HEK293T (cell line): Measurements from ENCODE around the gene ABHD12B.

Experiments used
- CTCF ChIA-PET: fragments of 350-600 bp; formaldehyde crosslinking; extraction: SDS; loops from one replicate; lab custom pipeline; 2021; ENCODE audit warnings: antibody characterized with exemption, inconsistent platforms; lab: Yijun Ruan, JAX
- POLR2A ChIA-PET: fragments of 350-600 bp; formaldehyde crosslinking; extraction: SDS; loops from one replicate; lab custom pipeline; 2020; ENCODE audit warnings: antibody characterized with exemption, inconsistent platforms; lab: Yijun Ruan, JAX
- DNase-seq: peaks from one replicate; pipeline ENCODE4 v3.0.0; 2012; ENCODE audit warnings: mixed read lengths; ENCODE audit errors: extremely low spot score
- ARNT ChIP-seq: fragments of 450-650 bp; IDR thresholded peaks from 2 replicates; pipeline ENCODE4 v1.6.1; 2017; ENCODE audit warnings: mild to moderate bottlenecking
- BHLHE40 ChIP-seq: fragments of 450-650 bp; IDR thresholded peaks from 2 replicates; pipeline ENCODE4 v1.6.1; 2016; ENCODE audit warnings: mild to moderate bottlenecking, moderate library complexity, borderline replicate concordance
- CTBP1 ChIP-seq: fragments of 450-650 bp; IDR thresholded peaks from 2 replicates; pipeline ENCODE4 v1.6.1; 2016; ENCODE audit warnings: borderline replicate concordance
- ELF4 ChIP-seq: fragments of 450-650 bp; IDR thresholded peaks from 2 replicates; pipeline ENCODE4 v1.6.1; 2017; ENCODE audit warnings: antibody characterized with exemption
- FOXA1 ChIP-seq: fragments of 450-650 bp; IDR thresholded peaks from 2 replicates; pipeline ENCODE4 v1.6.1; 2016; ENCODE audit warnings: mild to moderate bottlenecking
- FOXK2 ChIP-seq: fragments of 450-650 bp; IDR thresholded peaks from 2 replicates; pipeline ENCODE4 v1.6.1; 2016; ENCODE audit warnings: mild to moderate bottlenecking
- FOXM1 ChIP-seq: fragments of 450-650 bp; IDR thresholded peaks from 2 replicates; pipeline ENCODE4 v1.6.1; 2017; ENCODE audit warnings: mild to moderate bottlenecking, borderline replicate concordance
- HDGF ChIP-seq: fragments of 450-650 bp; IDR thresholded peaks from 2 replicates; pipeline ENCODE4 v1.6.1; 2017; ENCODE audit warnings: antibody characterized with exemption, borderline replicate concordance
- L3MBTL2 ChIP-seq: fragments of 450-650 bp; conservative IDR thresholded peaks from 2 replicates; pipeline ENCODE4 v1.6.1; 2016; ENCODE audit warnings: mild to moderate bottlenecking
- LEF1 ChIP-seq: fragments of 450-650 bp; IDR thresholded peaks from 2 replicates; pipeline ENCODE4 v1.6.1; 2017; ENCODE audit warnings: mild to moderate bottlenecking, borderline replicate concordance
- NFRKB ChIP-seq: fragments of 450-650 bp; IDR thresholded peaks from 2 replicates; pipeline ENCODE4 v1.6.1; 2016; ENCODE audit warnings: mild to moderate bottlenecking, moderate library complexity
- PKNOX1 ChIP-seq: fragments of 450-650 bp; IDR thresholded peaks from 2 replicates; pipeline ENCODE4 v1.6.1; 2016
- SP1 ChIP-seq: fragments of 450-650 bp; IDR thresholded peaks from 2 replicates; pipeline ENCODE4 v1.6.1; 2017
- SUZ12 ChIP-seq: fragments of 450-650 bp; IDR thresholded peaks from 2 replicates; pipeline ENCODE4 v1.6.1; 2016; ENCODE audit warnings: mild to moderate bottlenecking
- TARDBP ChIP-seq: fragments of 450-650 bp; IDR thresholded peaks from 2 replicates; pipeline ENCODE4 v1.6.1; 2016
- ZNF384 ChIP-seq: fragments of 450-650 bp; IDR thresholded peaks from 2 replicates; pipeline ENCODE4 v1.6.1; 2016

The ABHD12B gene

GRCh38 chr14:50837271-50837670 is 34.6 kb upstream of the ABHD12B start:
- TF ChIP-seq TARDBP (no peak), LEF1 (no peak), NFRKB (no peak), FOXA1 (no peak), ELF4 (no peak), SUZ12 (no peak)
- no peak for DNase-seq
- POLR2A ChIA-PET = no interaction called here
- CTCF ChIA-PET = no interaction called here

GRCh38 chr14:50837850-50838470 is 33.9 kb upstream of the ABHD12B start:
- no peak for DNase-seq
- ChIA-PET CTCF (no interaction called here), POLR2A (no interaction called here)
- TF ChIP-seq L3MBTL2 = no peak
- no peak for TF ChIP-seq FOXM1
- TF ChIP-seq SP1 = no peak
- no peak for TF ChIP-seq ELF4
- no peak for TF ChIP-seq LEF1
- no peak for TF ChIP-seq NFRKB
- no peak for TF ChIP-seq FOXA1
- no peak for TF ChIP-seq HDGF
- TF ChIP-seq ARNT = no peak

- POLR2A ChIA-PET = interaction anchor here (0.5 kb wide), 1 partner anchor 187 kb away, joined by 3 read pairs; no protein-coding TSS in a partner anchor
- no peak for DNase-seq
- TF ChIP-seq BHLHE40 (no peak), ELF4 (no peak), LEF1 (no peak), L3MBTL2 (no peak)
- CTCF ChIA-PET = interaction anchor here (1.2 kb wide), 1 partner anchor 21 kb away, joined by 3 read pairs; no protein-coding TSS in a partner anchor
Measured at GRCh38 chr14:50839048-50839447, 32.8 kb upstream of the ABHD12B start.

- no peak for DNase-seq
- POLR2A ChIA-PET = no interaction called here
- TF ChIP-seq ELF4 (no peak), FOXA1 (no peak), FOXM1 (no peak), L3MBTL2 (no peak), CTBP1 (no peak), SUZ12 (no peak), LEF1 (no peak), TARDBP (no peak), PKNOX1 (no peak), BHLHE40 (no peak), ZNF384 (no peak), FOXK2 (no peak), NFRKB (no peak), SP1 (no peak), HDGF (no peak), ARNT (no peak)
- CTCF ChIA-PET = interaction anchor here (1.2 kb wide), 1 partner anchor 21 kb away, joined by 3 read pairs; no protein-coding TSS in a partner anchor
Measured at GRCh38 chr14:50839691-50840090, 32.2 kb upstream of the ABHD12B start.

- ChIA-PET POLR2A (no interaction called here), CTCF (no interaction called here)
- TF ChIP-seq PKNOX1 (no peak), TARDBP (no peak), SP1 (no peak), BHLHE40 (no peak), HDGF (no peak), FOXA1 (no peak), LEF1 (no peak), CTBP1 (no peak), ELF4 (no peak), SUZ12 (no peak), FOXM1 (no peak), FOXK2 (no peak), L3MBTL2 (no peak), ARNT (no peak), ZNF384 (no peak), NFRKB (no peak)
- DNase-seq = no peak
Measured at GRCh38 chr14:50844391-50844790, 27.5 kb upstream of the ABHD12B start.

GRCh38 chr14:50845166-50845565 is 26.7 kb upstream of the ABHD12B start:
- no peak for TF ChIP-seq FOXA1
- TF ChIP-seq CTBP1 = no peak
- TF ChIP-seq SUZ12 = no peak
- no peak for TF ChIP-seq BHLHE40
- ChIA-PET POLR2A (no interaction called here), CTCF (no interaction called here)
- DNase-seq = no peak

- CTCF ChIA-PET = interaction anchor here (1.0 to 1.4 kb wide), 2 partner anchors 14 to 73 kb away, joined by 3 to 9 read pairs; no protein-coding TSS in a partner anchor
Measured at GRCh38 chr14:50846226-50846880, 25.5 kb upstream of the ABHD12B start.

More at GRCh38 chr14:50846226-50846880, 25.5 kb upstream of the ABHD12B start:
- POLR2A ChIA-PET = no interaction called here
- TF ChIP-seq LEF1 (no peak), HDGF (no peak), NFRKB (no peak), SUZ12 (no peak), ELF4 (no peak), ARNT (no peak)
- DNase-seq = no peak
